SK-N-MC (cell line): Measurements from ENCODE around the gene CRIM1.

Experiments used
- DNase-seq: peaks from one replicate; pipeline ENCODE4 v3.0.0-alpha.2; 2011; ENCODE audit warnings: low read depth, low spot score
- H3K27ac ChIP-seq: fragments of 200-600 bp; sonication (generic); 2 replicates; pipeline ENCODE4 v1.5.1; 2016; ENCODE audit warnings: mixed run types
- H3K36me3 ChIP-seq: fragments of 200-600 bp; sonication (generic); 2 replicates; pipeline ENCODE4 v1.6.1; 2017; ENCODE audit warnings: antibody characterized with exemption, low read length, mixed read lengths; ENCODE audit not compliant: insufficient read depth
- H3K4me3 ChIP-seq: fragments of 200-600 bp; sonication (generic); 2 replicates; pipeline ENCODE4 v1.5.1; 2016
- H3K9ac ChIP-seq: fragments of 200-600 bp; sonication (generic); 2 replicates; pipeline ENCODE4 v1.8.0; 2017; ENCODE audit warnings: mixed run types, mixed read lengths; ENCODE audit not compliant: insufficient read length
- H3K9me3 ChIP-seq: fragments of 200-600 bp; sonication (generic); 2 replicates; pipeline ENCODE4 v1.6.1; 2017; ENCODE audit warnings: low read depth, mild to moderate bottlenecking, antibody characterized with exemption, low read length, moderate library complexity, mixed read lengths
- EZH2 ChIP-seq: fragments of 200-600 bp; sonication (generic); IDR thresholded peaks from one replicate; pipeline ENCODE4 v1.6.1; 2017; ENCODE audit warnings: antibody characterized with exemption
- FOXP2 ChIP-seq: optimal IDR thresholded peaks from 2 replicates; pipeline ENCODE3; 2011; ENCODE audit warnings: mild to moderate bottlenecking, moderate library complexity; ENCODE audit not compliant: insufficient read depth; ENCODE audit errors: extremely low read length, control extremely low read depth
- POLR2AphosphoS5 ChIP-seq: IDR thresholded peaks from 2 replicates; pipeline ENCODE4 v1.6.1; 2012; ENCODE audit warnings: mild to moderate bottlenecking, low read depth, low read length, borderline replicate concordance

The CRIM1 gene

DNA sequence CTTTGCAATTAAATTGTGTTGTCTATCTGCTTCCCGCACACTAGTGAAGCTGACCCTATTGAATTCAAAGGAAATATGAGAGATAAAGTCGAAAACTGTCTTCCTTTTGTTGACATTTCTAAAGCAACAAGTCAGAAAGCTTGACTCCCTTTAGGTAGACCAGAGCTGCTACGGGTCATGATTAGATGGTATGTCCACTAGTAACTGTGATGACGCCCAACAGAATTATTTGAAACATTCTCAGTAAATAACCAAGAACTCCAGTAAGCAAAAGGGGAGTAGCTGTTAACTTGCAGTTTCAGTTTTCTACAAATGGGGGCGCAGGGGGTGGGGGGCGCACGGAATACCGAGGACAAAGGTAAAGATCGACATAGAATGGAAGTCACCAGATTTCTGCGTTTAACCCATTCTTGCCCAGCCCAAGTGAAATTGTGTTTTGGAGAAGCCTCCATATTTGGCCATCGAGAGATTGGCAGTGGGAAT, 56.4 kb downstream of the CRIM1 start:
- no peaks in the 10 kb centered on the region for H3K9me3 ChIP-seq
- no peaks in the 10 kb centered on the region for H3K36me3 ChIP-seq
- no peak for DNase-seq
- no peak overlapping the region for H3K27ac ChIP-seq
- H3K4me3 ChIP-seq = no peak overlapping the region
- H3K9ac ChIP-seq = no peak overlapping the region
- TF ChIP-seq POLR2AphosphoS5 (no peak), FOXP2 (no peak), EZH2 (no peak)

DNA sequence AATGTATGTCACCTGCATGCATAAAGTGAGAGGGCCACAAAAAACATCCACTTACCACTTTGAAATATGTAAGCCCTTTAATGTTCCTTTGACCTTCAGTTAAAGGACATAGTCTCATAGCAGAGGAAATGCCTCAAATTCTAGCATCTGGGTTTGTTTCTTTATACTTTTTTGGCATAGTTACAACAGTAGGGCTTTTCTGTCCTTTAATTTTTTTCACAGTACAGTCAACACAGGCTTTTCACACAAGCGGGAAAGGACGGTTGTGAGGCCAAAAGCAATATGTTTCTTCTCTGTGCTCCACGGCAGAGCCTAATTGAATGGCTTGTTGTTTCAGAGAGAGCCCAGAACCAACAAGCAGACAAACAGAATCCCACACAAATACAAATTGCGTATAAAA, 57.6 kb downstream of the CRIM1 start:
- Histone ChIP-seq H3K27ac (no peak overlapping the region), H3K4me3 (no peak overlapping the region), H3K36me3 (no peaks in the 10 kb centered on the region), H3K9ac (no peak overlapping the region), H3K9me3 (no peaks in the 10 kb centered on the region)
- no peak for TF ChIP-seq EZH2
- DNase-seq = no peak

DNA sequence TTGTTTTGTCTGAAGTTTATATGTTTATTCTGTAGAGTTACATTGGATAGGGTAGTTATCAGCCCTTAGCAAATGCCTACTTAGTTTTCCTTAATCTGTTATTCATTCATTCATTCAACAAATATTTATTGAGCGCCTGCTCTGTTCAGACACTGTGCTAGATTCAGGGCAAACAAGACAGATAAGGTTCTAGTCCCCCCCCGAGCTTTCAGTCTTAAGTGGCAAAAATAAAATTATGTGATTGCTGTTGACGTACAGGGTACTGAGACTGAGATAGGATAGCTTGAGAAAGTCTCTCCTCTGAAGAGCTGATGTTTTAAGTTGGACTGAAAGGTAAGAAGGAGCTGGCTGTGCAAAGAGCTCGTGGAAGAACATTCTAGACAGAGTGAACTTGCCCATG, 58.7 kb downstream of the CRIM1 start:
- Histone ChIP-seq H3K36me3 (no peaks in the 10 kb centered on the region), H3K9ac (no peak overlapping the region), H3K4me3 (no peak overlapping the region), H3K27ac (no peak overlapping the region), H3K9me3 (no peaks in the 10 kb centered on the region)
- no peak for DNase-seq
- TF ChIP-seq EZH2 = no peak
- TF ChIP-seq POLR2AphosphoS5 = no peak
- no peak for TF ChIP-seq FOXP2

DNA sequence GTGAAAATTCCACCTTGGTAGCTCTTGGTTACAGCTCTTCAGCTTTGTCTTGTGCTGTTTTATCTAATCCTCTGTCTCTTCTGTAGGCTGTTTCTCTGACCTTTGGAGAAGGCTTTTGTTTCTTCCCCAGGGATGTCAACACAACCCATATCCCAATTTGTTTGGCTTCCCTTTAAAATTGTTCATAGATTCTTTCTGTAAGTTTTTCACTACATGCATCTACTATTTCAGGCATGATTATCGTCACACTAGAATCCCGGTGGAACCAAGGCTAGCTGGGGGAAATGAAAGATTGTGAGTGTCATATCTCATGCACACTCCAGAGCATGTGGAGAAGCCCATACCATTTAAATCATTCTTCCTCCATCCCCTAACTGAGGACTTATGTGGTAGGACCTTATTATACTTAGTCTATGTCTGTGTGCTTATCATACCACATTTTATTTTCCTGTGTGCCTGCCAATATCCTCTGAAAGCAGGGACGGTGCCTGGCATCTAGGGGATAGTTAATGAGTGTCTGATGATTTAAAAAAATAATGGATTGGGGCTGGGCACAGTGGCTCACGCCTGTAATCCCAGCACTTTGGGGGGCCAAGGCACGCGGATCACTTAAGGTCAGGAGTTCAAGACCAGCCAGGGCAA, 59.9 kb downstream of the CRIM1 start:
- TF ChIP-seq POLR2AphosphoS5 (no peak), EZH2 (no peak), FOXP2 (no peak)
- H3K27ac ChIP-seq = no peak overlapping the region

DNA sequence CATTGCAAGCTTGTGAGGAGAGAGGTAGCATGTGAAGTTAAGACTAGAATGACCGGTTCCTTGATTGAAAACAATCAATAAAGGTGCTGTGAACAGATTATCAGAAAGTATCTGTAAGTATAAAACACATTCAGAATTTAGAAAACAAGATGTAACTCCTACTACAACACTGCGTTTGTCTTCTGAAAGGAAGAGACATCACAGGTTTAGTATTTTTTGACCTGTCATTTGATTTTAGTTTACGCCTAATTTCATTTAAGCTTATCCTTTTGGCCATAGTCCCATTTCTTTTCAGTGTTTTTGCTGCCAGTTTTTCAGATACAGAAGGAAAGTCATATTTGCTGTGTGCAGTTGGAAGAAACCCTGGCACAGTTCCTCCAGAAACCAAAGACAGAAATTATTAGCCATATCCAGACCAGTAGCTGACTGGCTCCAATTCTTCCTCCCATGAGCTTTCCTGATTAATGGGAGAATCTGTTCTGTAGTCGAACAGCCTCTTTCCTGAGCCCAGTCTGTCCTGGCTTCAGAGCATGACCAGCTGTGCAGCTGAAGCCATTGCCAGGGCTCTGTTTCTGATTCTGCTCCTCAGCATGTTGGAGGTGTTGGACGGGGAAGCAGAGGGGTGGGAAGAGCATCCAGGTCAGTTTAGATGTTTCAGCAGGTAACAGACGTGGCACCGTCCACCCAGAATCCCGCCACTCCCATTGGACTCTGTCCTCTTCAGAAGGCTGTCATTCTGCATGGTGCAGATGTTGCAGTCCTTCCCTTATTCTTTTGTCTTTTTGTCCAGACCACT, 61.0 kb downstream of the CRIM1 start:
- Histone ChIP-seq H3K36me3 (no peaks in the 10 kb centered on the region), H3K27ac (no peak overlapping the region), H3K4me3 (no peak overlapping the region), H3K9me3 (no peaks in the 10 kb centered on the region), H3K9ac (no peak overlapping the region)
- TF ChIP-seq EZH2 (no peak), POLR2AphosphoS5 (no peak), FOXP2 (no peak)
- no peak for DNase-seq

More for the DNA sequence above, 59.9 kb downstream of the CRIM1 start:
- no peak for DNase-seq
- no peak overlapping the region for H3K9ac ChIP-seq
- H3K36me3 ChIP-seq = no peaks in the 10 kb centered on the region
- no peak overlapping the region for H3K4me3 ChIP-seq
- no peaks in the 10 kb centered on the region for H3K9me3 ChIP-seq

DNA sequence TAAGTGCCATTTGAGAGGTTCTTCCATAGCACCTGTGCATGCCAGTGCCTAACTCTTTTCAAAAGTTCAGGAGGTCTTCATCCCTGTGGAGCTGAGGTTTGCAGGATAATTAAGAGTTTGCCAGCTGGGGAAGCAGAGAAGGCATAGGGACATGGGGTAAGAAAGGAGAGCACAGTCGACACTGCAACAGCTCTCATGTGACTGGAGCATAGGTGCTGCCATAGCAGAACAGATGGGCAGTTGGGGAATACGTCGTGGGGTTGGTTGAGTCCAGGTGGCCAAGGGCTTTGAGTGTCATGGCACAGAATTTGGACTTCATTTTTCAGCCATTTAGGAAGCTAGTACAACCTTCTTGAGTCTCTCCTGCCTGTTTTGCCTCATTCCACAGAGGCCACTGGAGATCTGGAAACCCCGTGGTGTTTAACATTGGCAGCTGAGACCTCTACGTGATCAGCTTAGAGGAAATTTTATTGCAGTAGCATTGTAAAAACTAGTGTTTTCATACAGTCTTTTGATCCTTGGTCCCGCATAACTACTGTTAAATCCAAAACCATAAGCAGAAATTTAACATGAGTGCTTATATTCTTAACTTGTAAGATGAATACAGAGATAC, 65.1 kb downstream of the CRIM1 start:
- no peak for DNase-seq
- no peak overlapping the region for H3K4me3 ChIP-seq
- no peaks in the 10 kb centered on the region for H3K9me3 ChIP-seq
- H3K9ac ChIP-seq = no peak overlapping the region
- H3K36me3 ChIP-seq = 0 out of 2 replicates have a peak, but pooled peaks cover under 1% of the 10 kb centered on the region
- peak overlapping the region; percentile 2; the same call in 1 of the 2 replicates for H3K27ac ChIP-seq
- no peak for TF ChIP-seq POLR2AphosphoS5
- TF ChIP-seq EZH2 = no peak
- TF ChIP-seq FOXP2 = no peak

DNA sequence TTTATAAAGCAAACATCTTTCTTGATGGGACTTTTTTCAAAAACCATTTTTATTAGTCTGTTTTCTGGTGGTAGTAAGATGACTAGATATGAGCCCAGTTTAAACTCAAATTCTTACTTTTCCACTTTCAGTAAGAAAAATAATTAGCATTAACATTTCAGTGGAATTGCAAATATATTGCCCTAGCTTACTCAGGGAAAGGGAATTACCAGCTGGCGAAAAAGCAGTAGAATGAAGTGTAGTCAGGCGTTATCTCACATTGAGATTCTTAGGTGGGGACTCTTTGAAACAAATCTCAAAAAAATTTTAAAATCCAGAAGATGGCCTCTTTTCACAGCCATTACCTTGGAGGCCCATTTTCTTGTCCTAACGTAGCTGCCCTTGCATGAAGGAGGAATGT, 65.8 kb downstream of the CRIM1 start:
- Histone ChIP-seq H3K9ac (no peak overlapping the region), H3K36me3 (0 out of 2 replicates have a peak, but pooled peaks cover 2% of the 10 kb centered on the region)
- DNase-seq = no peak

DNA sequence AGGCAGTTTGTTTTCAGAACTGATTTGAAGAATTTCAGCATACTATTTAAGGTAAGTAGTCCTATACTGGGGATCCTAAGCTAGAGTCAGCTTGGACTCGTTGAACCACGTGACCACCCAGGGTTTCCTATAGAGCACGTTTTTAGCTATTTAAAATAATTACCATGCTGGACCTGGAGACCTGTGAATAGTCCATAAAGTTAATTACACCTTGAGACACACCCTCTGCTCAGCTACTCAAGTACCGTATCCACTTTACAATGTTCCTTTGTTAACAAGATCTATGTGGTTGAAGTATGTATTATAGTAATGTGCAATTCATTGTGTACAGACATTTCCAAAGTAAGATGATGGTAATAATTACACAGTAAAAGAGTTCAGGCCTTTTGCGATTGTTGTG, 67.6 kb downstream of the CRIM1 start:
- no peak for DNase-seq

More for the DNA sequence above, 65.8 kb downstream of the CRIM1 start:
- Histone ChIP-seq H3K9me3 (no peaks in the 10 kb centered on the region), H3K4me3 (no peak overlapping the region), H3K27ac (no peak overlapping the region)
- TF ChIP-seq POLR2AphosphoS5 (no peak), FOXP2 (no peak), EZH2 (no peak)

More for the DNA sequence above, 67.6 kb downstream of the CRIM1 start:
- no peak overlapping the region for H3K9ac ChIP-seq
- 0 out of 2 replicates have a peak, but pooled peaks cover 2% of the 10 kb centered on the region for H3K36me3 ChIP-seq
- H3K27ac ChIP-seq = no peak overlapping the region
- H3K4me3 ChIP-seq = no peak overlapping the region
- no peaks in the 10 kb centered on the region for H3K9me3 ChIP-seq
- no peak for TF ChIP-seq FOXP2
- TF ChIP-seq EZH2 = no peak
- TF ChIP-seq POLR2AphosphoS5 = no peak
